ENCODE measurements around the gene ATF2. TPM values are rescaled to one million over a fixed set of nuclear protein-coding genes. Genes with fewer than 3 reads are reported as not detected.

ATF2 gene, protein sequence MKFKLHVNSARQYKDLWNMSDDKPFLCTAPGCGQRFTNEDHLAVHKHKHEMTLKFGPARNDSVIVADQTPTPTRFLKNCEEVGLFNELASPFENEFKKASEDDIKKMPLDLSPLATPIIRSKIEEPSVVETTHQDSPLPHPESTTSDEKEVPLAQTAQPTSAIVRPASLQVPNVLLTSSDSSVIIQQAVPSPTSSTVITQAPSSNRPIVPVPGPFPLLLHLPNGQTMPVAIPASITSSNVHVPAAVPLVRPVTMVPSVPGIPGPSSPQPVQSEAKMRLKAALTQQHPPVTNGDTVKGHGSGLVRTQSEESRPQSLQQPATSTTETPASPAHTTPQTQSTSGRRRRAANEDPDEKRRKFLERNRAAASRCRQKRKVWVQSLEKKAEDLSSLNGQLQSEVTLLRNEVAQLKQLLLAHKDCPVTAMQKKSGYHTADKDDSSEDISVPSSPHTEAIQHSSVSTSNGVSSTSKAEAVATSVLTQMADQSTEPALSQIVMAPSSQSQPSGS
- total RNA-seq, result 80.7 and 81.3 TPM in 2 replicates

DNA sequence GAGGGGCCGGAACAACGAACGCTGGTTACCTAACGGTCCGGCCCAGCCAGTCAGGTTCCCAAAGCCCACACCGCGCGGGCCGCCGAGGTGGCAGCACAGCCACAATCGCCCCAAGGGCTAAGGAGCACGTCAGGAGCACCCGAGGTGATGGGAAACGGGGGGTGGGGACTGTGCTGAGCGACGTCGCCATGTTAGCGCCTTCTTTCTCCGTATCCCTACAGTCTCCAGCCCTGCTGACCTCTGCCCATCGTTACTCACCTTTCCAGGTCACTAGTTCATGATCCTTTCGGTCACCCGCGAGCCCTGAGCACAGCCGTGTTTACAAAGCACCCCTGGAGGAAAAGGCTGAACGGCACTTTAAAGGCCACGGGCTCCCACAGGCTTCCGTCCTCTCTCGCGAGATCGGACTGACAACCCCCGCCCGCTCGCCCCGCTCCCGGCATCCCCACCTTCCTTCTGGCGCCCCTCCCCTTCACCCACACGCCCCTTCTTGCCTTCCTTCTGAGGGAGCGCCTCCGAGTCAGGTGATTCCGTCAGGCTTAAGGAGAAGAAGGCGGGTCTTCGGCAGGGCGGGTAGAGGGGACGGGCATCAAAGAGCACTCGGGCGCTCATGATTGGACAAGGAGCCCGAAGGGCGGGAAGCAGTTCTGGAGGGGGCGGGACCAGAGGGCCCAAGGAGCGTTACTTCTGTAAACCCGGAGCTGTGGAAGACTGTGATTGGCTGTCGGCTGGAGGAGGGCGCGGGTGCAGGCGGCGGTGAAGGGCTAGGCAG is at the start of gene ATF2:
TSS of gene ATF2 (minus strand) at position 412 of the 772 bp plus-strand sequence. CDS start 31,760 bp downstream, outside the sequence.
- Histone ChIP-seq H2AFZ (ENCODE audit: low read length) (peak within 1 kb of the TSS; percentile 100), H3K4me2 (ENCODE audit: insufficient read depth, low read length) (peak within 1 kb of the TSS; percentile 88), H3K27ac (ENCODE audit: low read depth, low read length) (peak within 1 kb of the TSS; percentile 96), H3K36me3 (ENCODE audit: insufficient read depth, low read length) (no peaks in the 10 kb centered on the region), H3K27me3 (ENCODE audit: insufficient read depth, low read length) (no peaks in the 10 kb centered on the region), H4K20me1 (ENCODE audit: insufficient read depth, low read length) (peaks cover 28% of the 10 kb centered on the region), H3K9me3 (ENCODE audit: low read depth, low read length) (no peaks in the 10 kb centered on the region), H3K4me1 (ENCODE audit: insufficient read depth, low read length) (peaks cover 19% of the 10 kb centered on the region), H3K79me2 (ENCODE audit: insufficient read depth, low read length) (peaks cover 50% of the 10 kb centered on the region), H3K4me3 (ENCODE audit: insufficient read depth, low read length) (peak within 1 kb of the TSS; percentile 90)
- peak; percentile 95 for DNase-seq (ENCODE audit: insufficient read length, low spot score, missing footprints)
- TF ChIP-seq, protein P1, sequence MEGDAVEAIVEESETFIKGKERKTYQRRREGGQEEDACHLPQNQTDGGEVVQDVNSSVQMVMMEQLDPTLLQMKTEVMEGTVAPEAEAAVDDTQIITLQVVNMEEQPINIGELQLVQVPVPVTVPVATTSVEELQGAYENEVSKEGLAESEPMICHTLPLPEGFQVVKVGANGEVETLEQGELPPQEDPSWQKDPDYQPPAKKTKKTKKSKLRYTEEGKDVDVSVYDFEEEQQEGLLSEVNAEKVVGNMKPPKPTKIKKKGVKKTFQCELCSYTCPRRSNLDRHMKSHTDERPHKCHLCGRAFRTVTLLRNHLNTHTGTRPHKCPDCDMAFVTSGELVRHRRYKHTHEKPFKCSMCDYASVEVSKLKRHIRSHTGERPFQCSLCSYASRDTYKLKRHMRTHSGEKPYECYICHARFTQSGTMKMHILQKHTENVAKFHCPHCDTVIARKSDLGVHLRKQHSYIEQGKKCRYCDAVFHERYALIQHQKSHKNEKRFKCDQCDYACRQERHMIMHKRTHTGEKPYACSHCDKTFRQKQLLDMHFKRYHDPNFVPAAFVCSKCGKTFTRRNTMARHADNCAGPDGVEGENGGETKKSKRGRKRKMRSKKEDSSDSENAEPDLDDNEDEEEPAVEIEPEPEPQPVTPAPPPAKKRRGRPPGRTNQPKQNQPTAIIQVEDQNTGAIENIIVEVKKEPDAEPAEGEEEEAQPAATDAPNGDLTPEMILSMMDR (IDR thresholded peaks at IDR 0.05; ENCODE audit: extremely low read depth, low read depth, low read length), result no peak

DNA sequence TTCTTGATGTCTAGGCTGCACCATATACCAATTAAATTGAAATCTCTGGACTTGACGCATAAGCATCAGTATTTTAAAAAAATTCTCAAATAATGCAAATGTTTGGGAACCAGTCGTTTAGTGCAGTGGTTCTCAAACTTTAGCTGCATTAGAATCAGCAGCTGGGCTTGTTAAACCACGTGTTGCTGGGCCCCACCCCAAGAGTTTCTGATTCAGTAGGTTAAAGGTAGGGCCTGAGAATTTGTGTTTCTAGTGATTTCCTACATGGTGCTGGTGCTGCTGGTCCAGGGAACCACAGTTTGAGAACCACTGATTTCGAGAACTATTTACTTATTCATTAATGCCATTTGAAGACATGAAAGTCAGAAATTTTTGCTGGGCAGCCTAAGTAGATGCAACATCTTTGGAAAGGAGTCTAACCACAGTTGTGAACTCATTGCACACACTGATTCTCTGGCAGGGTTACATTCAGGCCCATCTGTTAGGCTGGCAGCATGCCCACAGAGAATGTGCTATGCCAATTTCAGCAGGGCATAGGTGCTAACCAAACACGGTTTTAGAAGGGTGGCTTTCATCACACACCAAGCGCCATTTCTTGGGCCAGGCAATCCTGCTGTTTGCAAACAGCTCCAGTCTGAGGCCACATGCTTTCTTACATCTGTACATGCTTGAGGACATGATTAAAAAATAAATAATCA is 39.9 kb upstream of the ATF2 start:
- Histone ChIP-seq H3K27ac (ENCODE audit: low read depth, low read length) (no peak overlapping the region), H3K36me3 (ENCODE audit: insufficient read depth, low read length) (no peaks in the 10 kb centered on the region), H3K79me2 (ENCODE audit: insufficient read depth, low read length) (no peaks in the 10 kb centered on the region), H3K9me3 (ENCODE audit: low read depth, low read length) (no peaks in the 10 kb centered on the region), H3K4me1 (ENCODE audit: insufficient read depth, low read length) (no peaks in the 10 kb centered on the region), H4K20me1 (ENCODE audit: insufficient read depth, low read length) (no peaks in the 10 kb centered on the region), H3K4me3 (ENCODE audit: insufficient read depth, low read length) (no peak overlapping the region), H3K4me2 (ENCODE audit: insufficient read depth, low read length) (no peak overlapping the region), H3K27me3 (ENCODE audit: insufficient read depth, low read length) (peaks cover 2% of the 10 kb centered on the region), H2AFZ (ENCODE audit: low read length) (no peak overlapping the region)
- DNase-seq (ENCODE audit: insufficient read length, low spot score, missing footprints), result no peak
- TF ChIP-seq, protein P1 (IDR thresholded peaks at IDR 0.05; ENCODE audit: extremely low read depth, low read depth, low read length), result no peak

DNA sequence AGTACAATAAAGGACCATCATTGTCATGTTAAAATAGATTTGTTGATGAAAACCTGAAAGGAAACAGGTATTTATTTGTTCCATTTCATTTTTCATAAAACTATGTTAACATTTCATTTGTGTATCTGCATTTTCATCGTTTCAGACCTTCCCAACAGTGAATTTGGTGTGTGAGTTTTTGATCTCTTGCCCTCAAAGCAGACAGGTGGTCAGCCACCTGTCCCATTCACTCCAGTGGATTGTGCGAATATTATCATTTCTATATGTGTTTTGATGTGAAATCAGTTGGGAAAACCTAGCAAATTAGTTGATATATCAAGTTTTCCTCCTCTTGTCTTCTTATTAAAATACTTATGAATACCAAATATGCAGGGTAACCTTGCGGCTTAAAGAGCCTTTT is 38.9 kb upstream of the ATF2 start:
- Histone ChIP-seq H2AFZ (ENCODE audit: low read length) (no peak overlapping the region), H3K4me1 (ENCODE audit: insufficient read depth, low read length) (no peaks in the 10 kb centered on the region), H3K27ac (ENCODE audit: low read depth, low read length) (no peak overlapping the region), H4K20me1 (ENCODE audit: insufficient read depth, low read length) (no peaks in the 10 kb centered on the region), H3K9me3 (ENCODE audit: low read depth, low read length) (no peaks in the 10 kb centered on the region), H3K27me3 (ENCODE audit: insufficient read depth, low read length) (peaks cover 2% of the 10 kb centered on the region), H3K36me3 (ENCODE audit: insufficient read depth, low read length) (no peaks in the 10 kb centered on the region), H3K4me3 (ENCODE audit: insufficient read depth, low read length) (no peak overlapping the region), H3K4me2 (ENCODE audit: insufficient read depth, low read length) (no peak overlapping the region), H3K79me2 (ENCODE audit: insufficient read depth, low read length) (no peaks in the 10 kb centered on the region)
- TF ChIP-seq, protein P1 (IDR thresholded peaks at IDR 0.05; ENCODE audit: extremely low read depth, low read depth, low read length), result no peak
- no peak for DNase-seq (ENCODE audit: insufficient read length, low spot score, missing footprints)

All from osteoblast (primary cell).